ENCODE results near the gene ETFA. TPM values are rescaled to one million over a fixed set of nuclear protein-coding genes. Genes with fewer than 3 reads are reported as not detected.

Gene ETFA
- total RNA-seq (117 and 152 TPM in 2 replicates), polyA plus RNA-seq (282 and 303 TPM in 2 replicates)

DNA sequence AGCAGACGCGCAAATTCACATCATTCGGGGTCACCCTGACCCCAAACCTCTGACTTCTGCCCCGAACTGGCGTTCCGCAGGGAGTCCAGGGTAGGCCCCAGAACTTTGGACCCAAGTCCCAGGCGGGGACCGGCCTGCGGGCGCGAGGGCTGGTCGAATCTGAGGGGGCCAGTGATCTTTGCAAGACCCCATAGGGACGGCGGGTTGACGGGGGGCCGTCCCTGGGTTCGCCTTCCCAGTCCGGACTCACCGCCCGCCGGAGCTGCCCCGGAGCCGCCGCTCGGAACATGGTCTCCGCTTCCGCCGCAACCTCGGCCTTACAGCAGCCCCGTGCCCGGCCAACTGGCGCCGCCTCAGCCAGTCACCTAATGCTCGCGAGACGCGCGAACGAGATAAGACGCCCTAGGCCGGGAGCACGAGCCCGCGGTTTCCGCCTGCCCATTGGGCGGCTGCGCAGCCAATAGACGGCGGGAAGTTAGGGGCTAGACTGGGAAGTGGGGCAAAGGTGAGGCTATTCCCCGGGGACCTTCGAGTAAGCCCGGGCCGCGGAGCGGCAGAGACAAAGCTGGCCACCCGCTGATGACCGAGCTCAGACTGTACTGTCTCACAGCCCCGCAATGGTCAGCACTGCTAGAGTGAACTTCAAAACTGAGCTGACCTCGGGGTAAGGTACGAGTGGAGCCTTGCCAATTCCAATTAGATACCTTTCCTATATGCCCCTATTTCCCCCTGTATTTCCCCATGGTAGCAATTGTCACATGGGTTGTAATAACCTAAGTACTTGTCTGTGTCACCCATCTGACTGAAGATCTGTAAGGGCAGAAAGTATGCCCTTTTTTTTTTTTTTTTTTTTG lies at the start of gene ETFA:
TSS of gene ETFA (minus strand) at position 370 of the 854 bp plus-strand sequence. CDS start at position 289, 81 bp downstream.
- Histone ChIP-seq H3K4me3 (peak within 1 kb of the TSS; percentile 90), H3K9me3 (ENCODE audit: low read depth) (no peaks in the 10 kb centered on the region), H3K4me1 (ENCODE audit: low read depth) (no peaks in the 10 kb centered on the region), H3K27me3 (no peaks in the 10 kb centered on the region), H3K27ac (peak within 1 kb of the TSS; percentile 95), H3K36me3 (no peaks in the 10 kb centered on the region)
- TF ChIP-seq, protein P1, sequence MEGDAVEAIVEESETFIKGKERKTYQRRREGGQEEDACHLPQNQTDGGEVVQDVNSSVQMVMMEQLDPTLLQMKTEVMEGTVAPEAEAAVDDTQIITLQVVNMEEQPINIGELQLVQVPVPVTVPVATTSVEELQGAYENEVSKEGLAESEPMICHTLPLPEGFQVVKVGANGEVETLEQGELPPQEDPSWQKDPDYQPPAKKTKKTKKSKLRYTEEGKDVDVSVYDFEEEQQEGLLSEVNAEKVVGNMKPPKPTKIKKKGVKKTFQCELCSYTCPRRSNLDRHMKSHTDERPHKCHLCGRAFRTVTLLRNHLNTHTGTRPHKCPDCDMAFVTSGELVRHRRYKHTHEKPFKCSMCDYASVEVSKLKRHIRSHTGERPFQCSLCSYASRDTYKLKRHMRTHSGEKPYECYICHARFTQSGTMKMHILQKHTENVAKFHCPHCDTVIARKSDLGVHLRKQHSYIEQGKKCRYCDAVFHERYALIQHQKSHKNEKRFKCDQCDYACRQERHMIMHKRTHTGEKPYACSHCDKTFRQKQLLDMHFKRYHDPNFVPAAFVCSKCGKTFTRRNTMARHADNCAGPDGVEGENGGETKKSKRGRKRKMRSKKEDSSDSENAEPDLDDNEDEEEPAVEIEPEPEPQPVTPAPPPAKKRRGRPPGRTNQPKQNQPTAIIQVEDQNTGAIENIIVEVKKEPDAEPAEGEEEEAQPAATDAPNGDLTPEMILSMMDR (IDR thresholded peaks at IDR 0.05; ENCODE audit: low read depth, low read length), result no peak
- peak; percentile 97 to 98 for DNase-seq (ENCODE audit: low read depth in 1 of 2, low spot score in 1 of 2)

DNA sequence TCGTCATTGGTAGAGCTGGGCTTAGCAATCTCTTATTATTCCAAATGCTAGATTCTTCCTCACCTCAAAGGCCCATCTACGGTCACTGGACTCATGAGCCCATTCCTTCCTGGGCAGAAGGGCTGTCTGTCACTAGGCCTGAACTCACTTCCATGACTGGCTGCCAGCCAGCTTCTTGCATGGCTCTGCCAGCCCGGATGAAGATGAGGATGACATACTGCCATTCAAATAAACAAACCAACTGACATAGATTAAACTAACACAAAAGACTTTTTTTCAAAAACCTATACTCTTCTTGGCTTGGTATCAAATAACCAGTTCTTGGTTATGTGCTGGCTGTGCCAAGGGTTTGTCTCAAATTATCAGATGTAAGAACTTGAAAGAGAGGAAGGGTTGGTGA lies 49.1 kb upstream of the ETFA start:
- H3K27me3 ChIP-seq, result no peaks in the 10 kb centered on the region

GRCh38 chr15:76359152-76359551 lies 47.9 kb upstream of the ETFA start:
- TF ChIP-seq, protein P1 (IDR thresholded peaks at IDR 0.05; ENCODE audit: low read depth, low read length), result no peak
- Histone ChIP-seq H3K4me3 (no peak overlapping the region), H3K4me1 (ENCODE audit: low read depth) (no peaks in the 10 kb centered on the region), H3K36me3 (no peaks in the 10 kb centered on the region), H3K9me3 (ENCODE audit: low read depth) (no peaks in the 10 kb centered on the region), H3K27me3 (peaks cover 2% of the 10 kb centered on the region), H3K27ac (no peak overlapping the region)
- no peak for DNase-seq (ENCODE audit: low read depth in 1 of 2, low spot score in 1 of 2)

More for the DNA sequence above, 49.1 kb upstream of the ETFA start:
- no peaks in the 10 kb centered on the region for H3K4me1 ChIP-seq (ENCODE audit: low read depth)
- H3K27ac ChIP-seq, result no peak overlapping the region
- no peaks in the 10 kb centered on the region for H3K9me3 ChIP-seq (ENCODE audit: low read depth)
- H3K4me3 ChIP-seq, result no peak overlapping the region
- no peaks in the 10 kb centered on the region for H3K36me3 ChIP-seq
- TF ChIP-seq, protein P1 (IDR thresholded peaks at IDR 0.05; ENCODE audit: low read depth, low read length), result no peak
- no peak for DNase-seq (ENCODE audit: low read depth in 1 of 2, low spot score in 1 of 2)

GRCh38 chr15:76358453-76358852 lies 47.2 kb upstream of the ETFA start:
- DNase-seq (ENCODE audit: low read depth in 1 of 2, low spot score in 1 of 2), result no peak
- TF ChIP-seq, protein P1 (IDR thresholded peaks at IDR 0.05; ENCODE audit: low read depth, low read length), result no peak
- no peaks in the 10 kb centered on the region for H3K9me3 ChIP-seq (ENCODE audit: low read depth)

DNA sequence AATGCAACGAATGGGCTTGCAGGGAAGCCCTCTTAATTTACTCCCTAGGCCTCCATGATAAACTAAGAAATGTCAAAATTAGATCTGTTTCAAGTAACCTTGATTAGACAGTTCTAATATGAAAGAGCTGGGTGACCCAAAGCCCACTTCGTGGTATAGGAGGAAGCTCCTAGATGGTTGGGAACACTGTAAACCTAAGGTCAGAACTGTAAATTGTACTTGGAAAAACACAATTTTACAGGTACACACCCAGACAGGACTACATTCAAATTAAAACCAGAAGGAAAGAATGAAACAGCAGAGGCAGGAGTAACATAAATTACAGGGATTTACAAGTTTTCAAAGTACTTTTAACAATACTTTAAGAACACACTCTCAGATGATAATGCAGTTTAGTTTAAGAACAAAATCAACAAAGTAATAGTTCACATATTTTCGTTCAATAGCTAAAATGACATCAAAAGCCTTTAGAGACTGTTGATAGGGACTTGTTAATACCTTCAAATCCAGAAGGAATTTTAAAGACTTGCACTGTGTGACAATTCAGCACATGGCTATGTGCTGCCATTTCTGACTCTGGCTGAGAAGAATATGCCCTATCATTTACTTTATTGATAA lies 43.7 kb upstream of the ETFA start:
- Histone ChIP-seq H3K9me3 (ENCODE audit: low read depth) (no peaks in the 10 kb centered on the region), H3K4me3 (no peak overlapping the region), H3K36me3 (no peaks in the 10 kb centered on the region), H3K4me1 (ENCODE audit: low read depth) (no peaks in the 10 kb centered on the region), H3K27ac (no peak overlapping the region), H3K27me3 (peaks cover 34% of the 10 kb centered on the region)
- DNase-seq (ENCODE audit: low read depth in 1 of 2, low spot score in 1 of 2), result no peak
- TF ChIP-seq, protein P1 (IDR thresholded peaks at IDR 0.05; ENCODE audit: low read depth, low read length), result no peak

More at GRCh38 chr15:76358453-76358852, 47.2 kb upstream of the ETFA start:
- H3K27me3 ChIP-seq, result peaks cover 6% of the 10 kb centered on the region
- no peaks in the 10 kb centered on the region for H3K4me1 ChIP-seq (ENCODE audit: low read depth)
- H3K27ac ChIP-seq, result no peak overlapping the region
- no peaks in the 10 kb centered on the region for H3K36me3 ChIP-seq
- no peak overlapping the region for H3K4me3 ChIP-seq

All from cardiac muscle cell (in vitro differentiated cells and primary cell).